Measurements from ENCODE around the gene NSF.
"Not testable (repeated sequence)": the region's sequence is repeated elsewhere in the genome, so short reads cannot be mapped to it uniquely, and the experiment has no call there.

NSF gene

GRCh38 chr17:46699014-46699413 is 108.5 kb downstream of the NSF start:
- DNase-seq (ENCODE audit: extremely low read depth in 1 of 2, low read depth in 1 of 2) = not testable (repeated sequence)

- no peak for DNase-seq (ENCODE audit: extremely low read depth in 1 of 2, low read depth in 1 of 2)
These were observed 127.5 kb downstream of the NSF start for GRCh38 chr17:46717999-46718398.

GRCh38 chr17:46719891-46720290 is 129.4 kb downstream of the NSF start:
- no peak for DNase-seq (ENCODE audit: extremely low read depth in 1 of 2, low read depth in 1 of 2)

- DNase-seq (ENCODE audit: extremely low read depth in 1 of 2, low read depth in 1 of 2) = no peak
These were observed 129.9 kb downstream of the NSF start for GRCh38 chr17:46720408-46720807.

- no peak for DNase-seq (ENCODE audit: extremely low read depth in 1 of 2, low read depth in 1 of 2)
These were observed 132.3 kb downstream of the NSF start for GRCh38 chr17:46722662-46723285.

GRCh38 chr17:46726206-46726605 is 135.7 kb downstream of the NSF start:
- no peak for DNase-seq (ENCODE audit: extremely low read depth in 1 of 2, low read depth in 1 of 2)

GRCh38 chr17:46727572-46728348 is 137.3 kb downstream of the NSF start:
- DNase-seq (ENCODE audit: extremely low read depth in 1 of 2, low read depth in 1 of 2) = no peak

- no peak for DNase-seq (ENCODE audit: extremely low read depth in 1 of 2, low read depth in 1 of 2)
These were observed 139.6 kb downstream of the NSF start for GRCh38 chr17:46730026-46730425.

GRCh38 chr17:46730679-46731078 is 140.2 kb downstream of the NSF start:
- DNase-seq (ENCODE audit: extremely low read depth in 1 of 2, low read depth in 1 of 2) = no peak

GRCh38 chr17:46732160-46732559 is 141.7 kb downstream of the NSF start:
- no peak for DNase-seq (ENCODE audit: extremely low read depth in 1 of 2, low read depth in 1 of 2)

GRCh38 chr17:46732754-46733398 is 142.4 kb downstream of the NSF start:
- DNase-seq (ENCODE audit: extremely low read depth in 1 of 2, low read depth in 1 of 2) = no peak

GRCh38 chr17:46733837-46734475 is 143.5 kb downstream of the NSF start:
- DNase-seq (ENCODE audit: extremely low read depth in 1 of 2, low read depth in 1 of 2) = no peak

GRCh38 chr17:46736100-46736499 is 145.6 kb downstream of the NSF start:
- no peak for DNase-seq (ENCODE audit: extremely low read depth in 1 of 2, low read depth in 1 of 2)

- no peak for DNase-seq (ENCODE audit: extremely low read depth in 1 of 2, low read depth in 1 of 2)
These were observed 146.9 kb downstream of the NSF start for GRCh38 chr17:46737326-46737725.

GRCh38 chr17:46738544-46738943 is 148.1 kb downstream of the NSF start:
- no peak for DNase-seq (ENCODE audit: extremely low read depth in 1 of 2, low read depth in 1 of 2)

GRCh38 chr17:46739982-46740381 is 149.5 kb downstream of the NSF start:
- no peak for DNase-seq (ENCODE audit: extremely low read depth in 1 of 2, low read depth in 1 of 2)

GRCh38 chr17:46741122-46741730 is 150.8 kb downstream of the NSF start:
- DNase-seq (ENCODE audit: extremely low read depth in 1 of 2, low read depth in 1 of 2) = no peak

- no peak for DNase-seq (ENCODE audit: extremely low read depth in 1 of 2, low read depth in 1 of 2)
These were observed 152.2 kb downstream of the NSF start for GRCh38 chr17:46742565-46743270.

- no peak for DNase-seq (ENCODE audit: extremely low read depth in 1 of 2, low read depth in 1 of 2)
These were observed 154.0 kb downstream of the NSF start for GRCh38 chr17:46744441-46744840.

GRCh38 chr17:46745376-46745775 is 154.9 kb downstream of the NSF start:
- no peak for DNase-seq (ENCODE audit: extremely low read depth in 1 of 2, low read depth in 1 of 2)

GRCh38 chr17:46751425-46751824 is 161.0 kb downstream of the NSF start:
- no peak for DNase-seq (ENCODE audit: extremely low read depth in 1 of 2, low read depth in 1 of 2)

Data from stimulated activated CD8-positive, alpha-beta memory T cell treated with anti-CD3 and anti-CD28 coated beads, Interleukin-7, amount 100 ng/mL, for 48 hours (primary cell).